Prostate gland (tissue), 2 donors: ENCODE results near the gene MESP2. TPM values are rescaled to one million over a fixed set of nuclear protein-coding genes. Genes with fewer than 3 reads are reported as not detected.

Experiments used
- DNase-seq: peaks from one replicate; pipeline ENCODE4 v3.0.0-alpha.2; 2019; ENCODE audit warnings: low spot score
- H3K27ac ChIP-seq, 2 donors: fragments of 200-600 bp; sonication (generic); 2 replicates each; pipeline ENCODE4 v1.5.1; 2017 to 2019
- H3K27me3 ChIP-seq: fragments of 200-600 bp; sonication (generic); replicated peaks from 2 replicates; pipeline ENCODE4 v1.5.1; 2019; ENCODE audit not compliant: insufficient read depth
- H3K36me3 ChIP-seq, 2 donors: fragments of 200-600 bp; sonication (generic); 1 replicate in 1 of 2; 2 replicates in 1 of 2; pipeline versions ENCODE4 v1.5.1 to v1.8.1; 2017 to 2019
- H3K4me1 ChIP-seq: fragments of 200-600 bp; sonication (generic); replicated peaks from 2 replicates; pipeline ENCODE4 v1.5.1; 2019
- H3K4me3 ChIP-seq, 2 donors: fragments of 200-600 bp; sonication (generic); 2 replicates each; pipeline ENCODE4 v1.5.1; 2017 to 2019
- H3K9me3 ChIP-seq: fragments of 200-600 bp; sonication (generic); 2 replicates; pipeline ENCODE4 v1.5.1; 2017
- POLR2A ChIP-seq: fragments of 450-650 bp; IDR thresholded peaks from one replicate; pipeline ENCODE4 v1.6.1; 2016; ENCODE audit warnings: antibody characterized with exemption, mild to moderate bottlenecking
- POLR2AphosphoS5 ChIP-seq: sonication (generic); formaldehyde crosslinking; IDR thresholded peaks from one replicate; pipeline ENCODE4 v1.6.1; 2017; ENCODE audit warnings: antibody characterized with exemption
- WGBS: methylation state at CpG from one replicate; pipeline ENCODE4 v1.1.5; 2018; 5-methylcytosine and 5-hydroxymethylcytosine counted together
- intact Hi-C: fragments of 100-400 bp; cut with DNase I; formaldehyde crosslinking; loops from one replicate; pipeline ENCODE4 v1.14.2; 2022
- total RNA-seq, 2 donors: library from RNA; depleted of rRNA; stranded (reverse); fragments of >200 nt; gene quantifications; one replicate each; pipeline ENCODE4 v1.1.0, GENCODE V29; 2016
- TF ChIP-seq, protein P1 (sequence below), 4 experiments: fragments of 200-600 bp in 2 of 4; fragments of 450-650 bp in 2 of 4; sonication (generic) in 2 of 4; IDR thresholded peaks; 1 replicate in 3 of 4; 2 replicates in 1 of 4; pipeline ENCODE4 v1.5.1; 2016 to 2019; ENCODE audit warnings: antibody characterized with exemption in 4 of 4, mild to moderate bottlenecking in 2 of 4, moderate library complexity in 2 of 4

The MESP2 gene
- total RNA-seq, 2 donors from 2014 or later: 1.4 TPM; not detected in 1

DNA sequence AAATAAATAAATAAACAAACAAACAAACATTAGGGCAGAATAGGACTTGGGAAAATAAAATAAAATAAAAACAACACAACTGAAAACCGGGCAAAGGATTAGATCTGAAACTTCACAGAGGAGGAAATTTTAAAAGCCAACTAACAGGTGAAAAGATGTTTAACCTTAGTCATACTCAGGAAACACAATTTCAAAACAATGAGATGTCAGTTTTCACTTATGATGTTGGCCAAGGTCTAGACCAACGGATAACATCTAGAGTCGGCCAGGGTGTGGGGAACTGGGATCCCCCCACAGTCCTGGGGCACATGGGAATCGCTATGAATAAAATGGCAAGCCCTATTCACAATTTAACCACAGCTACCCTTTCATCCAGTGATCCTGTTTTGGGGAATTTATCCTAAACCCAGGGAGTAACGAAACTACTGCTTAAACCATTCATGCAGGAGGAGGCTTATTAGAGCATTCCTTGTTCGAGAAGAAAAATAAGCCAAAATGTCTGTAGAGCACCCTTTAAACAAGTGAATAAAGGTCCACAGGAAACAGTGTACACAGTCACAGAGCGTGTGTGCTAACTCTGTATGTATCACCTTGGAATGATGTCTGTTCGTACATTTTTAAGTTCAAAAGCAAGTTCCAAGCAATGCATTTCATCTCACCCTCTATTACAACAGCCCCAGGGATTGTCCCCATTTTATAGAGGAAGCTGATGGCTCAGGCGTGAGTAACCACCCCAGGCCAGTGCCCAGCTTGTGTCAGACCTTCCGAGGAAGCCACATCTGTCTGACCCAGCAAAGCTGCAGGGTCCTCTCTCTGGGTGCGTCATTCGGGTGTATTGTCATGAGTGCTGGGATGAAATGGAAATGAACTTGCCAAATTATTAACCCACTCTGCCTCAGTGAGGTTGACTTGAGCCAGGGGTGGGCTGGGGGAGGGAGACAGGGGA is 44.8 kb downstream of the MESP2 start:
- no peaks in the 10 kb centered on the region for H3K9me3 ChIP-seq
- TF ChIP-seq, protein P1, sequence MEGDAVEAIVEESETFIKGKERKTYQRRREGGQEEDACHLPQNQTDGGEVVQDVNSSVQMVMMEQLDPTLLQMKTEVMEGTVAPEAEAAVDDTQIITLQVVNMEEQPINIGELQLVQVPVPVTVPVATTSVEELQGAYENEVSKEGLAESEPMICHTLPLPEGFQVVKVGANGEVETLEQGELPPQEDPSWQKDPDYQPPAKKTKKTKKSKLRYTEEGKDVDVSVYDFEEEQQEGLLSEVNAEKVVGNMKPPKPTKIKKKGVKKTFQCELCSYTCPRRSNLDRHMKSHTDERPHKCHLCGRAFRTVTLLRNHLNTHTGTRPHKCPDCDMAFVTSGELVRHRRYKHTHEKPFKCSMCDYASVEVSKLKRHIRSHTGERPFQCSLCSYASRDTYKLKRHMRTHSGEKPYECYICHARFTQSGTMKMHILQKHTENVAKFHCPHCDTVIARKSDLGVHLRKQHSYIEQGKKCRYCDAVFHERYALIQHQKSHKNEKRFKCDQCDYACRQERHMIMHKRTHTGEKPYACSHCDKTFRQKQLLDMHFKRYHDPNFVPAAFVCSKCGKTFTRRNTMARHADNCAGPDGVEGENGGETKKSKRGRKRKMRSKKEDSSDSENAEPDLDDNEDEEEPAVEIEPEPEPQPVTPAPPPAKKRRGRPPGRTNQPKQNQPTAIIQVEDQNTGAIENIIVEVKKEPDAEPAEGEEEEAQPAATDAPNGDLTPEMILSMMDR (IDR thresholded peaks at IDR 0.05): no peak
- TF ChIP-seq POLR2AphosphoS5 (no peak), POLR2A (no peak)
- intact Hi-C loops: no loop called here
- no peaks in the 10 kb centered on the region for H3K36me3 ChIP-seq
- H3K27ac ChIP-seq: no peak overlapping the region
- no peak for DNase-seq
- no peaks in the 10 kb centered on the region for H3K27me3 ChIP-seq
- 54% methylated on average over 12 of the region's 12 CpGs for WGBS
- H3K4me3 ChIP-seq: no peak overlapping the region
- no peaks in the 10 kb centered on the region for H3K4me1 ChIP-seq

DNA sequence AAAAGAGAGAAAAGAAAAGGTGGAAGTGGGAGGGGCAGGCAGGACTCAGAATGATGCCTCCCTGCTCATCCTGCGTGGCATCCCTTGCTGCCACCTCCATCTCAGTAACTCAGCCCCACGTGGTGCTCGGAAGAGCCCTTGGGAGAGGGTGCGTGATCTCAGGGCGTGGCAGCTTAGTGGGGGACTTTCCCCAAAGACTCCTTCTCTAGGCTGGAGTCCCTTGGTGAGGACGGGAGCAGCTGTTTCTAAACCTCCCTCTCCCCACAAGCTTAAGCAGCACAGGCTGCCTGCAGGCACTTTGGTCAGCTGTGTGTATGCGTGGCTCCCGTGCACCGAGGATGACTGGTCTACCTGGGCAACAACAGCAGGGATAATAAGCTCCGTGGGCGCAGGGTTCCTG is 45.9 kb downstream of the MESP2 start:
- Histone ChIP-seq H3K27me3 (no peaks in the 10 kb centered on the region), H3K27ac (no peak overlapping the region), H3K4me1 (no peaks in the 10 kb centered on the region), H3K36me3 (no peaks in the 10 kb centered on the region), H3K4me3 (no peak overlapping the region), H3K9me3 (no peaks in the 10 kb centered on the region)
- TF ChIP-seq POLR2A (no peak), POLR2AphosphoS5 (no peak)
- TF ChIP-seq, protein P1 (IDR thresholded peaks at IDR 0.05): no peak
- intact Hi-C loops: no loop called here
- 72% methylated on average over 11 of the region's 11 CpGs for WGBS
- no peak for DNase-seq

DNA sequence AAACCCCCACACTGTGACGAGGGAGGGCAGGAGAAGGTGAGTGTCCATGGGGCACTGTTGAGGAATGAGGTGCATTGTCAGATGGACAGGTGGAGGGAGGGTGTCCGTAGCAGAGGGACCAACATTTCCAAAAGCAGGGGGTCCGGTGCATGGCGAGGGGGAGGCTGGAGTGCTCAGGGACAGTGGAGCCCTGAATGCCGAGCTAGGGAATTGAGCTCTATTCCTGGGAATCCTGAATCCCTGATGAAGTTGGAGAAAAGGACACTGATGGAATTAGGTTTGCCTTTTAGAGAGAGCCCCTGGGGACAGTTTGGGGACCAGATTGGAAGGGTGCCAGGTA is 46.4 kb downstream of the MESP2 start:
- Histone ChIP-seq H3K27me3 (no peaks in the 10 kb centered on the region), H3K4me1 (no peaks in the 10 kb centered on the region), H3K9me3 (no peaks in the 10 kb centered on the region), H3K4me3 (no peak overlapping the region), H3K36me3 (no peaks in the 10 kb centered on the region), H3K27ac (no peak overlapping the region)
- TF ChIP-seq POLR2A (no peak), POLR2AphosphoS5 (no peak)
- TF ChIP-seq, protein P1 (IDR thresholded peaks at IDR 0.05): no peak
- intact Hi-C loops: no loop called here
- no peak for DNase-seq
- 90% methylated on average over 5 of the region's 5 CpGs for WGBS

DNA sequence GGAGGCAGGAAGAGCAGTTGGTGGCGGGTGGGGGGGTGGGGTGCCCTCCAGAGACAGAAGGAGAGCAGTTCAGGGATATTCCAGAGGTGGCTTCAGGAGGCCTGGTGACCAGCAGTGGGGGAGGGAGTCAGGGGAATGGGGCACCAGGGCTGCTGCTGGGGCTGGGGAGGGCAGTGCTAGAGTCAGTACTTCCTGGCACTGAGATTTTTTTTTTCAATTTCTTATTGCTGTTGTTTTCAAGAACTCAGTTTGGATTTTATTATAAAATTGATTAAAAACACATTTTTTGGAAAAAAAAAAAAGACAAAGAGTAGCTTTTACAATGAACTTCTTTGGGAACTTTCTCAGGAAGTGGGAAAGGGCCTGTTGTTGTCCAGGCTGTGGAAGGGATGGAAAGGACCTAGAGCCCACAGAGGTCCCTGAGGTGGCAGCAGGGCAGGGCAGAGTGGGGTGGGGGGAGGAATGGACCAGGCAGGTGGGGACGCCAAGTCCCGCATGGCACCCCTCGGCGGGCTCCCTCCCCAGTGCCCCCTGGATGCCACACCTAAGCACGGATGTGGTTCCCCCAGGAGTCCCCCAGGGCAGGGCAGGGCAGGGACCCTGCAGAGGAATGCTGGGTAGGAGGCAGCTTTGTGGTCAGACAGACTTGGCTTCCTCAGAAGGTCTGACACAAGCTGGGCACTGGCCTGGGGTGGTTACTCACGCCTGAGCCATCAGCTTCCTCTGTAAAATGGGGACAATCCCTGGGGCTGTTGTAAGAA is 47.0 kb downstream of the MESP2 start:
- DNase-seq: no peak
- Histone ChIP-seq H3K27ac (no peak overlapping the region), H3K4me3 (no peak overlapping the region), H3K36me3 (no peaks in the 10 kb centered on the region), H3K9me3 (no peaks in the 10 kb centered on the region), H3K4me1 (peaks cover 5% of the 10 kb centered on the region), H3K27me3 (no peaks in the 10 kb centered on the region)
- WGBS: 82% methylated on average over 7 of the region's 7 CpGs
- TF ChIP-seq POLR2AphosphoS5: no peak
- no peak for TF ChIP-seq POLR2A
- TF ChIP-seq, protein P1 (IDR thresholded peaks at IDR 0.05): no peak
- intact Hi-C loops: no loop called here
